Mucosa of rectum (tissue), 2 donors: ENCODE results near the gene ANGPTL5.
A peak's percentile ranks its signal among the peaks of the same experiment; 100 is the strongest.
"Not testable (repeated sequence)": the region's sequence is repeated elsewhere in the genome, so short reads cannot be mapped to it uniquely, and the experiment has no call there.

ENCODE experiments used
- H3K27ac ChIP-seq, 2 donors: one replicate each; pipeline ENCODE4 v1.7.0; 2013; ENCODE audit warnings: inconsistent platforms in 2 of 2, low read depth in 2 of 2, low read length in 2 of 2
- H3K27me3 ChIP-seq, 2 donors: one replicate each; pipeline ENCODE4 v1.7.0; 2013; ENCODE audit warnings: low read length in 2 of 2; ENCODE audit not compliant: control insufficient read depth in 2 of 2, insufficient read depth in 2 of 2
- H3K36me3 ChIP-seq, 2 donors: one replicate each; pipeline ENCODE4 v1.7.0; 2013; ENCODE audit warnings: low read length in 2 of 2; ENCODE audit not compliant: control insufficient read depth in 2 of 2, insufficient read depth in 2 of 2
- H3K4me1 ChIP-seq, 2 donors: one replicate each; pipeline ENCODE4 v1.7.0; 2013; ENCODE audit warnings: low read length in 2 of 2, mild to moderate bottlenecking in 1 of 2; ENCODE audit not compliant: control insufficient read depth in 2 of 2, insufficient read depth in 2 of 2
- H3K4me3 ChIP-seq, 2 donors: one replicate each; pipeline ENCODE4 v1.7.0; 2013; ENCODE audit warnings: low read length in 2 of 2
- H3K9ac ChIP-seq, 2 donors: one replicate each; pipeline ENCODE4 v1.7.0; 2013; ENCODE audit warnings: low read length in 2 of 2, low read depth in 1 of 2, mild to moderate bottlenecking in 1 of 2
- H3K9me3 ChIP-seq, 2 donors: one replicate each; pipeline ENCODE4 v1.7.0; 2013; ENCODE audit warnings: low read length in 2 of 2; ENCODE audit not compliant: control insufficient read depth in 2 of 2
- donor health status: healthy.
- donor health status: Normal muscosa, but diverticular disease.

ANGPTL5 gene

DNA sequence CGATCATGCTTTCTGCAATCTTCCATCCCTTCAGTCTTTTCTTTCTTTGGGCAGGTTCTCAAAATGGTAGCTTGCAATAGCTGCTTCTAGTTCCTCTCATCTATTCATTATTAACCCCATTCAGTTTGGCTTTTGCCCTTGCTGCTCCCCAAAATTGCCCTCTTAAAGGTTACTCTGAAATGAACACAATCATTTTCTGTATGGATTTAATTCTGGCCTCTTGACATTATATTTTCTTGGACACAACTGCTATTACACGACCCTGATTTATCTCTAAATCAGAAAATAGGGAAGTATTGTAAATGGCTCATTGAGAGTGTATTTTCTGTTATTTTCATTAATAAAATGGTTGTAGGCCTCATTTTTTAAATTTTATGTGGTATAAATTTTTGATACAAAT, at the start of gene ANGPTL5:
ANGPTL5 (minus strand) TSS at position 101 of the 400 bp plus-strand sequence. CDS start 8,613 bp downstream, outside the sequence.
- H3K36me3 ChIP-seq: no peaks in the 10 kb centered on the region
- H3K4me3 ChIP-seq: peak within 1 kb of the TSS; percentile 90 to 96
- H3K9ac ChIP-seq: peak within 1 kb of the TSS; percentile 70 to 79
- H3K27me3 ChIP-seq: no peaks in the 10 kb centered on the region
- H3K4me1 ChIP-seq: peaks cover 8 to 9% of the 10 kb centered on the region in 2 donors
- H3K27ac ChIP-seq: peak within 1 kb of the TSS; percentile 81 to 86
- no peaks in the 10 kb centered on the region for H3K9me3 ChIP-seq

DNA sequence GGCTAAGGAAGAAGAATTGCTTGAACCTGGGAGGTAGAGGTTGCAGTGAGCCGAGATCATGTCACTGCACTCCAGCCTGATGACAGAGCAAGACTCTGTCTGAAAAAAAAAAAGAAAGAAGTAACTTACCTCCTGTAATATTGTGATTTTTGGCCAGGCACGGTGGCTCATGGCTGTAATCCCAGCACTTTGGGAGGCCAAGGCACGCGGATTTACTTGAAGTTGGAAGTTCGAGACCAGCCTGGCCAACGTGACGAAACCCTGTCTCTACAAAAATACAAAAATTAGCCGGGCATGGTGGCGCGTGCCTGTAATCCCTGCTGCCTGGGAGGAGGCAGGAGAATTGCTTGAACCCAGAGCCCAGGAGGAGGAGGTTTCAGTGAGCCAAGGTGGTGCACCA, 47.9 kb upstream of the ANGPTL5 start:
- H3K4me1 ChIP-seq, H3K9me3 ChIP-seq, H3K9ac ChIP-seq, H3K27ac ChIP-seq, H3K27me3 ChIP-seq, H3K36me3 ChIP-seq, H3K4me3 ChIP-seq: not testable (repeated sequence)

DNA sequence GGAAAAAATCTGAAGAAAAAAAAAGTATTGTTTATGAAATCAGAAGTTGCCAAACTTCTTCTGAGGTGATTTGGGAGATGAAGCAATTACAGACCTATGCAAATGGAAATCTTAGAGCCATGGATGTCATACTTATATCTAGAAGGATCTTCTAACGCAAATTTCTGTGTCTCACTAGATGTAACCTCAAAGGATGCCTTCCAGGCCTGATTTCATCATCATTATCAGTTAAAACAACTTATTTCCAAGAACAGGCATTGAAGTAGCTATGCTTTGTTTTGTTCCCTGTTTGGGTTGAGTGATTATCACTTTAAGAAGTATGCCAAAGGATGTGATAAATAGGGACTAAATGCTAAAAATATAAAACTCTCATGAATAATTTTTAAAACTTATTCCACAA, 43.9 kb upstream of the ANGPTL5 start:
- H3K36me3 ChIP-seq: no peaks in the 10 kb centered on the region
- H3K4me1 ChIP-seq: no peaks in the 10 kb centered on the region

DNA sequence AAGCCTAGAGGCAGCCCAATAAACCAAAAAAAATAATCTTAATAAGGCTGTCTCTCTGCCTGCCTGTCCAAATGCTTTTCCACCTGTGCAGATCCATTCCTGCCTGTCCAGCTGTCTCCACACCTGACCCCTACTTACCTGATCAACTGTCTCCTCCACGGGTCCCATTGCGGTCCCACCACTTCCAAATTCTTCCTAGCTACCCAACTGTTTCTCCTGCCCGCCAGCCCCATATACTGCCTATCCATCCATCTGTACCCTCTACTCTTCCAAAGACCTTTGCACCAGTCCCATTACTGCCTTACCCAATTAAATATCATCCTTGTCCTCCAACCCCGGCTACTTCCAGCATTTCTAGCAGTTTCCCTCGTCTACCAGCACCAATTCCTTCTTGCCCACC, 39.4 kb upstream of the ANGPTL5 start:
- H3K9me3 ChIP-seq: no peaks in the 10 kb centered on the region
- no peak overlapping the region for H3K9ac ChIP-seq
- no peaks in the 10 kb centered on the region for H3K36me3 ChIP-seq
- no peak overlapping the region for H3K27ac ChIP-seq
- H3K4me3 ChIP-seq: no peak overlapping the region
- H3K4me1 ChIP-seq: no peaks in the 10 kb centered on the region
- H3K27me3 ChIP-seq: no peaks in the 10 kb centered on the region

More for the DNA sequence above, 43.9 kb upstream of the ANGPTL5 start:
- no peak overlapping the region for H3K9ac ChIP-seq
- no peak overlapping the region for H3K4me3 ChIP-seq
- H3K27me3 ChIP-seq: no peaks in the 10 kb centered on the region
- no peak overlapping the region for H3K27ac ChIP-seq
- no peaks in the 10 kb centered on the region for H3K9me3 ChIP-seq

DNA sequence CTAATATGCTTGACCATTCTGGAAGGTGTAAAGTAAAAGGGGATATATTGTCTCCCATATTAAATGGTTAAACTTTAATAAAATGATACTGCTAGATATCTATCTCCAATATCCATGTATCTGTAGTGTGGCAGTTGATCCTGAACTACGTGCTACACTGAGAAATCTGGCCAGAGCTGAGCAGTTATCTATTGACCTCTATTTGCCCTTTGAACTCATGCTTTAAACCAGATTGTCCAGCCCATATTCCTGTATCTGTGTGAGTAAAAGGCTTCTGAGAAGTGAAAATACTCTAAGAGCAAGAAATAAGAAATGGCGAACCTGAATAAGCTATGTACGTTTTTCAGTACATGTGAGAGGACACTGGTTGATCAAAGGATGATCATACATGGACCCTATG, 39.0 kb upstream of the ANGPTL5 start:
- Histone ChIP-seq H3K27ac (no peak overlapping the region), H3K4me1 (no peaks in the 10 kb centered on the region), H3K27me3 (no peaks in the 10 kb centered on the region), H3K9ac (no peak overlapping the region), H3K36me3 (no peaks in the 10 kb centered on the region), H3K4me3 (no peak overlapping the region), H3K9me3 (no peaks in the 10 kb centered on the region)

DNA sequence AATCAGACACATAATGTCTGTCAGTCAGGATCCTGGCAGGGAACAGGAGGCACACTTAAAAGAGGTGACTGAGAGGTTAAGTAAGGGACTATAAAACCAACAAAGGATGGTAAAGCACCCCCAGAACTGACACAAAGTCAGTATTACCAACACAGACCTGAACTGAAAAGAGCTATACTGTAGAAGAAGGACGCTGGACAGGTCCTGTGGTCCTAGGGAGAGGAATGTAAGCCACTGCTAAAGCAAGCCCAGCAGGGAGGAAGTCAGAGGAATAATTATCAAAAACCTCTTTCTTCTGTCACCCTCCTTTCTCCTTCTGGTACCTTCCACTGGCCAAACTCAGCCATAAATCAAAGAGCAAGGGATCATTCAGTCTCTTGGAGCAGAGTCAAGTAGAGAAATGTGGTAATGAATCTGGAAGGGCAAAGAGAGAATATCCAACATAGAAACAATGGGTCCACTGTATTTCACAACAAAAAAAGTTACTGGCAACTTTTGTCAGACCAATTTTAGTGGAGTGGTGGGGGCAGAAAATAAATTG, 33.4 kb upstream of the ANGPTL5 start:
- no peak overlapping the region for H3K4me3 ChIP-seq
- H3K9ac ChIP-seq: no peak overlapping the region
- no peaks in the 10 kb centered on the region for H3K27me3 ChIP-seq
- no peaks in the 10 kb centered on the region for H3K36me3 ChIP-seq
- H3K27ac ChIP-seq: no peak overlapping the region
- H3K9me3 ChIP-seq: no peaks in the 10 kb centered on the region
- no peaks in the 10 kb centered on the region for H3K4me1 ChIP-seq

DNA sequence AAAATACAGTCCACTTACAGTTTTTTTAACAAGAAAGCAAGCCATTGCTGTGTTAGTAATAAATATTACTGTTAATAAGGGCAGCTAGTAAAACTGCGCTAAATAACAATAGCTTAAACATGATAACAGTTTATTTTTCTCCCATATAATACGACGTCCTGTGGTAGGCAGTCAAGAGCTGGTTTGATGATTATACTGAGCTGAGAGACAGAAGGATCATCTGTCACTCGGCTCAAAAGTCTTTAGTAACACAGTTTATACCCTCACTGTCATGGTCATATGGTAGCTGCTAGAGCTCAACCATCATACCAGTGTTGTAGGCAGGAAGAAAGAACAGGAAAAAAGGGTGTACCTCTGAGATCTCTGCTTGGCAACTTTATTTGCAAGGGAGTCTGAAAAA, 29.1 kb upstream of the ANGPTL5 start:
- no peaks in the 10 kb centered on the region for H3K9me3 ChIP-seq
- H3K27ac ChIP-seq: no peak overlapping the region
- no peaks in the 10 kb centered on the region for H3K4me1 ChIP-seq
- no peak overlapping the region for H3K4me3 ChIP-seq
- no peaks in the 10 kb centered on the region for H3K27me3 ChIP-seq
- H3K9ac ChIP-seq: no peak overlapping the region
- H3K36me3 ChIP-seq: no peaks in the 10 kb centered on the region

DNA sequence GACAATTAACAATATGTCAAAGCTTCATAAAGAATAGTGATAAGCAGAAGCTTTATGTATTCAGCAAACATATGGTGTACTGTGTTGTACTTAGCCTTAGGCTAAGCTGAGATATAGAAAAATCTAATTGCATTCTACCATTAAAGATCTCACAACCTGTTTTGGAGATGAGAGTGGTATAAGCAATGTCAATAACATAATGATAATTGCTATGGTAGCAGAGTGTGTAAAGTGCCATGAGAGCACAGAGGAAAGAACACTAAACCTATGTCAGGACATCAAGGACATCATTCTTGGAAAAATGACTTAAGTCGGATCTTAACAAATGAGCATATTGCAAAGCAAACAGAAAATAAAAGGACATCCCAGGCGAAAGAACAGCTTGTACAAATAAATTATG, 28.6 kb upstream of the ANGPTL5 start:
- H3K4me1 ChIP-seq: no peaks in the 10 kb centered on the region
- H3K9ac ChIP-seq: no peak overlapping the region
- no peak overlapping the region for H3K27ac ChIP-seq
- no peak overlapping the region for H3K4me3 ChIP-seq
- H3K27me3 ChIP-seq: no peaks in the 10 kb centered on the region
- H3K36me3 ChIP-seq: no peaks in the 10 kb centered on the region
- H3K9me3 ChIP-seq: no peaks in the 10 kb centered on the region

DNA sequence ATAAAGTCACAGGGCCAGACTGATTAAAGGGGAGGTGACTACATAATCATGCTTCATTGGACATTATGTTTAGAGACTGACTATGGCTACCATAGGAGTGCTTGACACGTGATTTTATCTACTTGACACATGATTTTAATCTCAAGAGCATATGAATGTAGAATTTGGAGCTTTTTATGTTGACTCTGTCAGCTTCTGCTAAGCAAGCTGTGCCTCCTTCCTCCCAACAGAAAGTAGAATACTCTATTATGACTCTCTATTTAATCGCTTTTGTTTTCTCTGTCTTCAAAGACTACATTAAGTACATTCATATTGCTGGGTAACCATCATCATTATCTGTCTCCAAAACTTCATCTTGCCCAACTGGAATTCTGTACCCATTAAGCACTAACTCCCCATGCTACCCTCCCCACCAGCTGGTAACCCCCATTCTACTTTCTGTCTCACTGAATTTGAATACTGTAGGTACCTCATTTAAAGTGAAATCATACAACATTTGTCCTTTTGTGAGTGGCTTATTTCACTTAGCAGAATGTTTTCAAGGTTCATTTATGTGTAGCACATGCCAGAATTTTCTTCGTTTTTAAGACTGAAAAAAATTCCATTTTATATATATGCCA, 24.7 kb upstream of the ANGPTL5 start:
- no peaks in the 10 kb centered on the region for H3K36me3 ChIP-seq
- H3K9me3 ChIP-seq: no peaks in the 10 kb centered on the region
- H3K4me3 ChIP-seq: no peak overlapping the region
- H3K4me1 ChIP-seq: no peaks in the 10 kb centered on the region
- H3K27ac ChIP-seq: no peak overlapping the region
- H3K27me3 ChIP-seq: no peaks in the 10 kb centered on the region
- no peak overlapping the region for H3K9ac ChIP-seq

DNA sequence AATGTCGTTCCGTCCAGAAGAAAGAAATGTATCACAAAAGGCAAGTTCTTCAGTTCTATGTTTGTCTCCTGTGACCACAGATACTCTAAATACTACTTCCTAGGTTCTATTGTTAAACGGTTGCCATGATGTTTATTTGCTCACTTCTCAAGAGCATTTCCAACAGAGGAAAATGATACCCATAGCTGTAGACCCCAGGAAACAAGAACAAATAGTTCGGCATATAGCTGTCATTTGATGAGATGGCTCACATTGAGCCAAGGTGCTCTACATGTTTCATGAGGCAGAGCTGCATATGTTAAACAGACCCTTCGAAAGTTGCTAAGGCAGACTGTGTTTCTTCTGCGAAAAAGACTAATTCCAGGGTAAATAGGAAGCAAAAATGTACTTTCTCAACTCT, 15.4 kb upstream of the ANGPTL5 start:
- no peak overlapping the region for H3K4me3 ChIP-seq
- H3K27me3 ChIP-seq: no peaks in the 10 kb centered on the region
- no peaks in the 10 kb centered on the region for H3K9me3 ChIP-seq
- H3K4me1 ChIP-seq: no peaks in the 10 kb centered on the region
- H3K36me3 ChIP-seq: no peaks in the 10 kb centered on the region
- no peak overlapping the region for H3K9ac ChIP-seq
- H3K27ac ChIP-seq: no peak overlapping the region
